GM19397 (cell line): Measurements from ENCODE around the gene RBM7.

ENCODE experiments used
- ATAC-seq: cut with Tn5 transposase; IDR thresholded peaks from one replicate; pipeline ENCODE4 v1.9.1; 2021; ENCODE audit warnings: mild to moderate bottlenecking, moderate library complexity; ENCODE audit not compliant: unreplicated experiment

Gene RBM7

GRCh38 chr11:114395736-114396135, 4.7 kb upstream of the RBM7 start:
- no peak for ATAC-seq

- no peak for ATAC-seq
Observed at GRCh38 chr11:114396916-114397315, 3.5 kb upstream of the RBM7 start.

DNA sequence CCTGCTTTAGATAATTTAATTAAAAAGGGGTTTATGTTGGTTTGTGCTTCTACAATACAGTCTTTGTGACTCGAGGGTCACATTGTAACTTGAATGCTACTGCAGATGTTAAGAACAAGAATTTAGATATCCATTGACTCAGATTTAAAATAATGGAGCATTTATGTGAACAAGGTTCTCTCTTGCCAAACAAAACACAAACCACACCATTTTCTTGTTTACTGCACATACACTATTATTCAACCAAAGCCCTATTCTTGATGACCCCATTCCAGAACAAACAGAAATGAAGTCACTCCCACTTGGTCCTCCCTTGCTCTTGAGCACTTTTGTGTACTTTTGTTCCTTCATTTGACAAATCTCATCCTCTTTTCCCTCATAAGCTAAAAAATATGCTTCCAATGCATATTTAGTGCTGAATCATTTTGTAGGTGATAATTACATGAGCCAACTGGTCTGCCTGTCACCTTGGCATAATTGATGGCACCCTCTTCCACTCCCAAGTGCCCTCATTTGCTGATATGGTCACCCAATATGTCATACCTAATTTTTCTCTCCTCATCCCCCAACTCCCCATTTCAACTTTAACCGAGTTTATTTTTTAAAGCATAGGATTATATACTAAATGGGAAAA, 3.0 kb upstream of the RBM7 start:
- ATAC-seq = no peak

DNA sequence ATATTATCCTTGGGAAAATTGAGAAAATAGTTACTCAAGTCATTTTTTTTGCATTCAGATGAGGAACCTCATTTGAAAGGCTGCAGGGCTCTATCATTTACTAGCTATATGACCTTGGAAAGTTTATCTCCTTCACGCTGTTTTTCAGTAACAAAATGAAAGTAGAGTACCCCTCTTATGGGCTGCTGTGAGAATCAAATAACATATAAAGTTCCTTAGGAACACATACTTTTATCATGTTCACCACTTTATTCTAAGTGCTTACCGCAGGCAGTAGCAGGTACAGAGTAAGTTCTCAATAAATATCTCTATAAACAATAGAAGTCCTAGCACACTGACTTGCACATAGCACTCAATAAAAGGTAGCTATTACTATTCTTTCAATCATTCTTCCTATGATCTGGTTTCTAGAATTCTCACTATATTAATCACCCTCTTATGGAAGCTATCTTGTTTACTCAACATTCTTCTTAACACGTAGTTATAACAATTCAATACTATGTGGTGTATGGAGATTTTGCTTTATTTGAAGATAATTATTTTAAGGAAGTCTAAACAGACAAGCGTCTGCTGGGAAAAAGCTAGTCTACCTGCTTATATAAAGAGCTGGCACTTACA, 2.1 kb upstream of the RBM7 start:
- no peak for ATAC-seq

GRCh38 chr11:114399490-114400215, 813 bp upstream of the RBM7 start:
- peak; percentile 12 for ATAC-seq

DNA sequence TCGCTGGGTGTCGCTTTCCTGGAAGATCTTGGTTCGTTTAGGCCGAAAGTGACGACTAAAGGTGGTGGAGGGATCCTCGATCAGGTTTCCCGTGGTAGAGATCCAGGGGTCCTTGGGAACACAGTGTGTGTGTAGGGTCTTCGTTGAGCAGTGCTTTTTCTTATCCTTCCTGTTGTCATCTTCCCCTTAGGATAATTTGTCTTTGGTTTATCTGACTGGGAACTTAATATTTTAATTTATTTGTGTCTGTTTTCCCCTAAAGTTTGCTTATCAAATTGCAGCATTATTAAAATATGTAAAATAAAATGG, 403 bp downstream of the RBM7 start:
- no peak for ATAC-seq

GRCh38 chr11:114401311-114401710, 845 bp downstream of the RBM7 start:
- no peak for ATAC-seq

DNA sequence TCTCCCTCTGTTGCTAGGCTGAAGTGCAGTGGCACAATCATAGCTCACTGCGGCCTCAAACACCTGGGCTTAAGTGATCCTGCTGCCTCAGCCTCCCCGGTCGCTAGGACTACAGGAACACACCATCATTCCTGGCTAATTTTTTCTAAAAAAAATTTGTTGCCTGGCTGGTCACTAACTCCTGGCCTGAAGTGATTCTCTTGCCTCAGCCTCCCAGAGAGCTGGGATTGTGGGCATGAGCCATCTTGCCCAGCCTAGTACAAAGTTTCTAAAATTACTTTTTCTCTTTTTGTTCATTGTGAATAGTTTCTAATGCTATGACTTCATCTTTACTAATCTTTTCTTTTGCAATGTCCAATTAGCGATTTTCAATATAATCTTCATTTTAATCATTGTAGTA, 12.5 kb downstream of the RBM7 start:
- no peak for ATAC-seq

- ATAC-seq = no peak
Observed at GRCh38 chr11:114413958-114414357, 13.5 kb downstream of the RBM7 start.

DNA sequence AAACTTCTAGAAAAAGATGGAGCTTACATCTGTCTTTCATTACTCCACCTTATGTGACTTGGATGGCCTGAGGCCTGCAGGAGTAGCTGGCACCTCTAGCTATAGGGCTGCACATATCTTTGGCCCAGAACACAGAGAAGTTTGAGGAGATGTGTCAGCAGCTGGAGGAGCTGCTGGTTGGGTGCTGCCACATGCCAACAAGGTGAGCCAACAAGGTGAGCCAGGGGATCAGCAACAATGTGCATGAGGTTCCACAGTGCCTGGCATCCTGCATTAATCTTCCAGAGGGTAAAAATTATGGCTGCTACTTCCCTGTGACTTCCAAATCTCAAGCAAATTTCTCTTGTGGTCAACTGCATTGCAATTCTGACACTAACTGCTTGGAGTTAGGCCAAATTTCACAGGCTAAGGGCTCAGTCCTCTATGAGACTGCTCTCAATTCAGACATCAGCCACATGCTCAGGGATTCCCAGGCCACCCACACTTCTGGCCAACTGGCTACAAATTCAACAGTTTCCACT, 16.0 kb downstream of the RBM7 start:
- ATAC-seq = no peak

DNA sequence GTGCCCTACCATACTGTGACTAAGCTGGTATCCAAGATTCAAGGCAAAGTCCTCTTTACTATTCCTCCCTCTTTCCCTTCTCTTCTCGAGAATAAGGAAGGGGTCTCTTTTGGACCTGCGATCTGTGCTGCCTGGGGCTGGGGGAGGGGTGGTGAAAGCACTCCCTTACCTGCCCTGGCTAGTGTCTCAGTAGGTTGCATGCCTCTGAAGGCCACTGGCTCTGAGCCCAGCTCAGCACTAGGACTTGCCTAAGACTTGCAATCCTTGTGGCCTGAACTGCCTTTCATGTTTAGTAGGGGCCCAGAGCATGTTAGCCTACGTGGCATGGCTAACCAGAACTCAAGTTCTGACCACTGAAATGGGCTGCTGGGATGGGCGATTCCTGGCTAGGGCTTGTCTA, 25.8 kb downstream of the RBM7 start:
- no peak for ATAC-seq

DNA sequence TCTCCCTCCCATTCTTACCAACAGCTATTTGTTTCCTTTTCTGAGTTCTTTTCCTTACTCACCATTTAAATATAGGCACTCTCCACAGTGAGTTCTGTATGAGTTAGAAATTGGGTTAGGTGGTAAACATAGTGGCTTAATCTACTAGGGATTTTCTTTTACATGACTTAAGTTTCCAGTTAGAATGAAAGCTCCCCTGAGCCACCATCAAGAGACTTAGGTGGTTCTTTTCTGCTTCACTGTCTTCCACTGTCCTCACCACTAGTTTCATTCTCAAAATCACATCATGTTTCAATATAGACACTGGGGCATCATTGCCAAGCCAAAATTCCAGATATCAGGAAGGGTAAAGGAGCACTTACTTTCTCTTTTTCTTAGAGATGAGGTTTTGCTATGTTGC, 29.8 kb downstream of the RBM7 start:
- no peak for ATAC-seq

- ATAC-seq = no peak
Observed at GRCh38 chr11:114432893-114433292, 32.4 kb downstream of the RBM7 start.

- ATAC-seq = no peak
Observed at GRCh38 chr11:114433376-114433775, 32.9 kb downstream of the RBM7 start.

DNA sequence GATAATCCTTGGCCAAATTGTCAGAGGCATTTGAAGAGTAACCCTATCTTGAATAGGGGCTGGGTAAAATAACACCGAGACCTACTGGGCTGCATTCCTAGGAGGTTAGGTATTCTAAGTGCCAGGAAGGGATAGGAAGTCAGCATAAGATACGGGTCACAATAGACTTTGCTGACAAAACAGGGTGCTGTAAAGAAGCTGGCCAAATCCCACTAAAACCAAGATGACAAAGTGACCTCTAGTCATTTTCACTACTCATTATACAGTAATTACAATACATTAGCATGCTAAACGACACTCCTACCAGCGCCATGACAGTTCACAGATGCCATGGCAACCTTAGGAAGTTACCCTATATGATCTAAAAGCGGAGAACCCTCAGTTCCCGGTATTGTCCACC, 37.8 kb downstream of the RBM7 start:
- no peak for ATAC-seq

- peak; percentile 100 for ATAC-seq
Observed at GRCh38 chr11:114439229-114440120, 39.0 kb downstream of the RBM7 start, which contains the start of gene REXO2. TSS of gene REXO2 (plus strand) at chr11:114439467. CDS start at chr11:114439529, 62 bp downstream.

DNA sequence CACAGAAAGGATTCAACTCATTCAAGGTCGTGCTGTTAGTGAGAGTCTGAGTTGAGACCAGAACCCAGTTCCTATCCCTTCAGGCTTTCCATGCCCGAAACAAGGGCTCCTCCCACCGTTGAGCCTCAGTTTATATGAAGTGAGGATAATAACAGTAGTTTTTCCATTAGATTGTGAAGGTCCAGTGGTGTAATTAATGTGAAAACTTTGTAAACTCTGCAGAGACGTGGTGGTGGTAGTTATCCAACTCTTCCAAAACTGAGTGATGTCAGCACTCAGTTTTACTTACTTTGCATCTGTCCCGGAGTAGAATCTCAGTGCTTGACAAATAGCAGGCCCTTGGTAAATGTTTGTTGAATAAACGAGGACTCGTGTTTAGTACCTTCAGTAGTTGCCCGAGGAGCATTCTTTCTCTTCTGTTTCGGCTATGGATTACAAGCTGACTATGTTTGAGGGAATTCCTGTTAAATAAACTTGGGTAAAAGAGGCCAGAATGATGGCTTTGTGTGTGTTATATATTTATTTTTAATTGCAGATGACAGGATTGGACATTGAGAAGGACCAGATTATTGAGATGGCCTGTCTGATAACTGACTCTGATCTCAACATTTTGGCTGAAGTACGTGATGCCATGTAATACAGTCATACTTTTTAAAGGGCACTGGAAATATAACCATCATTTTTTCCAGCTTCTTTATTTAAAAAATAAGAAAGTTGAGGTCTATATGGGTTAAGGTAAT, 39.8 kb downstream of the RBM7 start:
- no peak for ATAC-seq

DNA sequence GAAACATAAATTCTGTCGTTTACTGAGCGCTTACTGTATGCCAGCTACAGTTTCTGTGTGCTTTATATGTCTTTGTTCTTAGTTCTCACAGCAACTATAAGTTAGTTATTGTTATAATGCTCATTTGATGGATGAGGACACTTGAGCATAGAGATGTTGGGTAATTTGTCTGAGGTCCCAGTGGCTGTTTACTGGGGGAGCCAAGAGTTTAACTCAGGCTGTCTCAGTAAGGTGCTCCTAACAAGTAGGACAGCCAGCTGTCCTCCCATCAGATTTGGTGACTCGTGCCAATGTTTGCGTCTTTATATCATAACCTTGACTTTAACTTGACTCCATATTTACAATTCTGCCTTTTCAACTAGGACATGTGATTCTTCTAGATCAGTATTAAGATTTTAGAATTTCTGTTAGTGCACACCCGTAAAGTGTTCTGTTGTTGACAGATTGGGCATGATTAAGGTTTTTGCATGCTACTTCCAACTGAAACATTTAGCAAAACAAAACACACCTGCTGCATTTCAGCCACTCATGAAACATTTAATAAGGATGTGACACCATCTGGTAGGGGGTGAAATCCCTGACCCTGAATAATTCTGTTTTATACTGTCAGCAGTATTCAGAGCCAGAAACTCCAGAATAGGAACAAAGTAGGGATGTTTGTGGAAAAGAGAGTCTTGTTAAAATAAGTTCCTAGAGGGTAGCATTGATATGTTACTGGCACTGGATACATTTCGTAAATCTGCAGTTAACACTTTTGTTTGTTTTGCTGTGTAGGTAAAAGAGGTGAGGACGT, 40.7 kb downstream of the RBM7 start:
- ATAC-seq = no peak

- ATAC-seq = no peak
Observed at GRCh38 chr11:114441921-114442320, 41.5 kb downstream of the RBM7 start.

- no peak for ATAC-seq
Observed at GRCh38 chr11:114442536-114442935, 42.1 kb downstream of the RBM7 start.
